GM21381 (cell line): Measurements from ENCODE around the gene MRPS31.
"Not testable (repeated sequence)": the region's sequence is repeated elsewhere in the genome, so short reads cannot be mapped to it uniquely, and the experiment has no call there.

Experiments
- ATAC-seq: cut with Tn5 transposase; IDR thresholded peaks from one replicate; pipeline ENCODE4 v1.9.1; 2021; ENCODE audit warnings: mild to moderate bottlenecking, moderate library complexity; ENCODE audit not compliant: unreplicated experiment

Gene MRPS31

GRCh38 chr13:40764587-40765403 lies 6.2 kb downstream of the MRPS31 start:
- ATAC-seq: no peak

GRCh38 chr13:40762849-40763248 lies 8.1 kb downstream of the MRPS31 start:
- ATAC-seq: no peak

GRCh38 chr13:40758811-40759210 lies 12.2 kb downstream of the MRPS31 start:
- no peak for ATAC-seq

GRCh38 chr13:40756042-40756441 lies 14.9 kb downstream of the MRPS31 start:
- ATAC-seq: peak; percentile 66

- no peak for ATAC-seq
Measured at GRCh38 chr13:40755082-40755700, 15.8 kb downstream of the MRPS31 start.

GRCh38 chr13:40749327-40749726 lies 21.7 kb downstream of the MRPS31 start:
- no peak for ATAC-seq

- not testable (repeated sequence) for ATAC-seq
Measured at GRCh38 chr13:40735232-40735548, 35.8 kb downstream of the MRPS31 start.

- not testable (repeated sequence) for ATAC-seq
Measured at GRCh38 chr13:40734536-40735231, 36.3 kb downstream of the MRPS31 start.

GRCh38 chr13:40732658-40733057 lies 38.3 kb downstream of the MRPS31 start:
- ATAC-seq: no peak

GRCh38 chr13:40728595-40728994 lies 42.4 kb downstream of the MRPS31 start:
- ATAC-seq: no peak

GRCh38 chr13:40714433-40714832 lies 56.6 kb downstream of the MRPS31 start:
- not testable (repeated sequence) for ATAC-seq

GRCh38 chr13:40706439-40706838 lies 64.6 kb downstream of the MRPS31 start:
- no peak for ATAC-seq

GRCh38 chr13:40697711-40698110 lies 73.3 kb downstream of the MRPS31 start:
- peak; percentile 62 for ATAC-seq

- no peak for ATAC-seq
Measured at GRCh38 chr13:40694426-40694825, 76.6 kb downstream of the MRPS31 start.

- peak; percentile 56 for ATAC-seq
Measured at GRCh38 chr13:40692946-40693345, 78.0 kb downstream of the MRPS31 start.

GRCh38 chr13:40688781-40689180 lies 82.2 kb downstream of the MRPS31 start:
- ATAC-seq: no peak

GRCh38 chr13:40682449-40683240 lies 88.3 kb downstream of the MRPS31 start:
- no peak for ATAC-seq

GRCh38 chr13:40681341-40682146 lies 89.4 kb downstream of the MRPS31 start:
- no peak for ATAC-seq

GRCh38 chr13:40680659-40681323 lies 90.2 kb downstream of the MRPS31 start:
- no peak for ATAC-seq

- ATAC-seq: no peak
Measured at GRCh38 chr13:40679480-40679985, 91.5 kb downstream of the MRPS31 start.
